Heart left ventricle (tissue), 16 donors: ENCODE data around the gene PTX4. TPM values are rescaled to one million over a fixed set of nuclear protein-coding genes. Genes with fewer than 3 reads are reported as not detected.

ENCODE experiments used
- ATAC-seq, 4 donors: fragments of 200-7000 bp; cut with Tn5 transposase; one replicate each; pipeline ENCODE4 v1.9.1; 2020 to 2022; ENCODE audit warnings: moderate library complexity in 4 of 4, mild to moderate bottlenecking in 3 of 4, moderate number of reproducible peaks in 1 of 4
- DNase-seq, 5 donors: peaks; one replicate each; pipeline ENCODE4 v3.0.0-alpha.2; 2020
- H3K27ac ChIP-seq, 12 donors: fragments of 200-600 bp; sonication (generic) in 4 of 12; one replicate each; pipeline versions ENCODE4 v1.5.0 to v1.8.0; 2016 to 2022; ENCODE audit warnings: mild to moderate bottlenecking in 2 of 12
- H3K27me3 ChIP-seq, 9 donors: fragments of 200-600 bp; sonication (generic) in 2 of 9; one replicate each; pipeline versions ENCODE4 v1.5.1 to v1.8.0; 2016 to 2022; ENCODE audit warnings: mild to moderate bottlenecking in 3 of 9
- H3K36me3 ChIP-seq, 9 donors: fragments of 200-600 bp; sonication (generic) in 2 of 9; one replicate each; pipeline versions ENCODE4 v1.5.0 to v1.8.0; 2018 to 2022; ENCODE audit warnings: mild to moderate bottlenecking in 2 of 9
- H3K4me1 ChIP-seq, 12 donors: fragments of 200-600 bp; sonication (generic) in 4 of 12; one replicate each; pipeline versions ENCODE4 v1.5.0 to v1.8.0; 2016 to 2022; ENCODE audit warnings: mild to moderate bottlenecking in 3 of 12
- H3K4me3 ChIP-seq, 12 donors: fragments of 200-600 bp; sonication (generic) in 4 of 12; one replicate each; pipeline versions ENCODE4 v1.5.0 to v1.8.0; 2017 to 2022; ENCODE audit warnings: mild to moderate bottlenecking in 9 of 12, moderate library complexity in 4 of 12
- H3K9me3 ChIP-seq, 12 donors: fragments of 200-600 bp; sonication (generic) in 4 of 12; one replicate each; pipeline versions ENCODE4 v1.5.0 to v1.8.0; 2016 to 2022; ENCODE audit warnings: mild to moderate bottlenecking in 1 of 12
- POLR2A ChIP-seq, 2 donors: fragments of 450-650 bp; IDR thresholded peaks; one replicate each; pipeline ENCODE4 v1.6.1; 2017; ENCODE audit warnings: antibody characterized with exemption in 2 of 2, mild to moderate bottlenecking in 2 of 2, moderate library complexity in 2 of 2
- WGBS, 4 donors: extraction: QIAGEN DNeasy Blood & Tissue Kit in 2 of 4; methylation state at CpG; one replicate each; pipeline versions ENCODE4 v1.1.5 to v1.1.7; 2013 to 2018; 5-methylcytosine and 5-hydroxymethylcytosine counted together
- intact Hi-C, 10 donors: fragments of 100-400 bp; cut with DNase I; formaldehyde crosslinking; loops; one replicate each; pipeline versions ENCODE4 v1.11.1 to v1.14.2; 2022
- polyA plus RNA-seq, 2 donors: library from polyadenylated mRNA; stranded (reverse); fragments of 200-250 nt; gene quantifications; one replicate each; pipeline ENCODE4 v1.2.3, GENCODE V29; 2013
- total RNA-seq, 9 donors: library from RNA; depleted of rRNA in 2 of 9; stranded (reverse); fragments of >200 nt in 2 of 9; fragmentation: NEBNext Ultra II Directional in 3 of 9; extraction: Animal tissue kit (Norgen Biotek cat#: 25700) in 3 of 9; gene quantifications; one replicate each; pipeline versions ENCODE4 v1.1.0 to v1.2.4, GENCODE V29; 2016 to 2023
- TF ChIP-seq, protein P1 (sequence below), 12 donors: fragments of 200-600 bp; sonication (generic) in 4 of 12; IDR thresholded peaks; one replicate each; pipeline versions ENCODE4 v1.5.0 to v1.8.0; 2018 to 2022; ENCODE audit warnings: antibody characterized with exemption in 12 of 12, mild to moderate bottlenecking in 5 of 12
- donor health status: ischemic (EF 13 %, LVEDD 7.1; RV severe dilation, severe dysfunction).
- donor health status: healthy with polysubstance abuse.
- donor health status: DM: no; HTN: yes; CAD: no.
- donor health status: DM: no; HTN: no; CAD: no.
- donor health status: ischemic (EF 25% LVEDD 6.9; RV normal size, moderate dysfunction).
- donor health status: ischemic (EF 25% LVEDD 5.7; RV mildly dilated, moderate dysfunction).
- donor health status: healthy.
- donor health status: DM: yes; HTN: yes; CAD: no.
- donor health status: ischemic (EF 35%, LVEDD 5.7; RV mildly dilated, moderate dysfunction).
- donor health status: nonischemic (EF 11% LVEDD 7.7; RV severe dilation, severe dysfunction).
- donor health status: DM: yes; HTN: yes; CAD: no.
- donor health status: PGD.
- donor health status: ischemic (EF 29% LVEDD 5.4; RV normal size, mild dysfunction).
- donor health status: nonischemic (EF 23%, LVEDD 6.1; RV moderate dilation, normal function).

PTX4 gene
- total and polyA plus RNA-seq, 11 donors = 0.04 to 0.23 (median 0.20) TPM; not detected in 8

- H3K36me3 ChIP-seq = peaks cover 0 to 59% (median 53%) of the 10 kb centered on the region in 9 donors
- H3K9me3 ChIP-seq = no peaks in the 10 kb centered on the region
- peak overlapping the region in 5 of 12 donors; percentile 8 to 93 (median 89) for H3K27ac ChIP-seq
- H3K27me3 ChIP-seq = no peaks in the 10 kb centered on the region
- TF ChIP-seq, protein P1, sequence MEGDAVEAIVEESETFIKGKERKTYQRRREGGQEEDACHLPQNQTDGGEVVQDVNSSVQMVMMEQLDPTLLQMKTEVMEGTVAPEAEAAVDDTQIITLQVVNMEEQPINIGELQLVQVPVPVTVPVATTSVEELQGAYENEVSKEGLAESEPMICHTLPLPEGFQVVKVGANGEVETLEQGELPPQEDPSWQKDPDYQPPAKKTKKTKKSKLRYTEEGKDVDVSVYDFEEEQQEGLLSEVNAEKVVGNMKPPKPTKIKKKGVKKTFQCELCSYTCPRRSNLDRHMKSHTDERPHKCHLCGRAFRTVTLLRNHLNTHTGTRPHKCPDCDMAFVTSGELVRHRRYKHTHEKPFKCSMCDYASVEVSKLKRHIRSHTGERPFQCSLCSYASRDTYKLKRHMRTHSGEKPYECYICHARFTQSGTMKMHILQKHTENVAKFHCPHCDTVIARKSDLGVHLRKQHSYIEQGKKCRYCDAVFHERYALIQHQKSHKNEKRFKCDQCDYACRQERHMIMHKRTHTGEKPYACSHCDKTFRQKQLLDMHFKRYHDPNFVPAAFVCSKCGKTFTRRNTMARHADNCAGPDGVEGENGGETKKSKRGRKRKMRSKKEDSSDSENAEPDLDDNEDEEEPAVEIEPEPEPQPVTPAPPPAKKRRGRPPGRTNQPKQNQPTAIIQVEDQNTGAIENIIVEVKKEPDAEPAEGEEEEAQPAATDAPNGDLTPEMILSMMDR (IDR thresholded peaks at IDR 0.05) = no peak
- TF ChIP-seq POLR2A (IDR thresholded peaks at IDR 0.05) = no peak
- ATAC-seq = no peak
- intact Hi-C loops = loop anchor here in 9 of 10 donors (2.0 to 10.0 kb wide), 6 partner anchors 49 to 211 kb away; partner anchors contain the start of genes CRAMP1 (in 4 of the 9), IFT140 (in 4 of the 9), JPT2 (in 1 of the 9) and MAPK8IP3 (in 1 of the 9)
- WGBS, 4 donors = 87 to 93% (median 90%) methylated on average over 24 to 39 of the region's 39 CpGs
- H3K4me1 ChIP-seq = peaks cover 0 to 31% (median 24%) of the 10 kb centered on the region in 12 donors
- DNase-seq = peak in 1 of 5 donors; percentile 61
- peak overlapping the region in 2 of 12 donors; percentile 5 to 87 for H3K4me3 ChIP-seq
These were observed 6.6 kb upstream of the PTX4 start for GRCh38 chr16:1495211-1495888.

DNA sequence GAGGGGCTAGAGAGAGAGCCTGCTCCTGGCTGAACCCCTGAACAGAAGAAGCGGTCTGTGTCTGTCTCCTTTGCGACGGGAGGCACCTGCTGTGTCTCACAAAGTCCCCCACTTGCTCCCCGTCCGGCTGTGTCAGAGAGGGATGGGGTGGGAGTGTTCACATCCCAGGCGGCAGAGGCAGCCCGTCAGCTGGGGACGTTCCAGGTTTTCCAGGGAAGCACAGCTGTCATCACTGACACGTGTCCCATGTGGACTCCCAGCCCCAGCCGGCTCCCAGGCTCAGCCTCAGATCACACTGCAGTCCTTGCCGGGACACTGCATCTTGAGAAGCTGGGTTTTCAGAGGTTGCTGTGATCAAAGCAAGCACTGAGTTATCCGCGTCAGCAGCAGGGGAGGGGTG lies 6.0 kb upstream of the PTX4 start:
- Histone ChIP-seq H3K27ac (peak overlapping the region in 8 of 12 donors; percentile 8 to 94 (median 90)), H3K27me3 (no peaks in the 10 kb centered on the region), H3K36me3 (peaks cover 0 to 53% (median 46%) of the 10 kb centered on the region in 9 donors), H3K9me3 (no peaks in the 10 kb centered on the region), H3K4me1 (peaks cover 0 to 31% (median 24%) of the 10 kb centered on the region in 12 donors), H3K4me3 (peak overlapping the region in 10 of 12 donors; percentile 59 to 92 (median 80))
- ATAC-seq = peak; percentile 52 to 73 (median 61)
- no peak for TF ChIP-seq POLR2A (IDR thresholded peaks at IDR 0.05)
- TF ChIP-seq, protein P1 (IDR thresholded peaks at IDR 0.05) = no peak
- intact Hi-C loops = loop anchor here in 9 of 10 donors (2.0 to 10.0 kb wide), 12 partner anchors 33 to 212 kb away; partner anchors contain the start of genes CRAMP1 (in 6 of the 9), IFT140 (in 6 of the 9), TMEM204 (in 2 of the 9) and JPT2 (in 1 of the 9)
- WGBS, 4 donors = 33 to 47% (median 37%) methylated on average over 8 to 13 of the region's 13 CpGs
- peak; percentile 57 to 83 (median 77) for DNase-seq

DNA sequence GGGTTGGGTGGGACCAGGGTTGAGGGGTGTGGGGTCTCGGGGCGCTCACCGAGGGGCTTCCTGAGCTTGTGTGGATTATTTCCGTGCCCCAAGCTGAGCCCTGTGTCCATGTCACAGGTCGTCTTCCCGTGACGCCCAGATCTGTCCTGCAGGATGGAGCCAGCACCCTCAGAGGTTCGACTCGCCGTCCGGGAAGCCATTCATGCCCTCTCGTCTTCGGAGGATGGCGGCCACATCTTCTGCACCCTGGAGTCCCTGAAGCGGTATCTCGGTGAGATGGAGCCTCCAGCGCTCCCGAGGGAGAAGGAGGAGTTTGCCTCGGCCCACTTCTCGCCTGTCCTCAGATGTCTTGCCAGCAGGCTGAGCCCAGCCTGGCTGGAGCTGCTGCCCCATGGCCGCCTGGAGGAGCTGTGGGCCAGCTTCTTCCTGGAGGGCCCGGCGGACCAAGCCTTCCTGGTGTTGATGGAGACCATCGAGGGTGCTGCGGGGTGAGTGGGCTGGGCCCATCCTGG lies 5.4 kb upstream of the PTX4 start:
- TF ChIP-seq POLR2A (IDR thresholded peaks at IDR 0.05) = no peak
- TF ChIP-seq, protein P1 (IDR thresholded peaks at IDR 0.05) = peak; percentile 39 to 85 (median 64)
- Histone ChIP-seq H3K4me1 (peaks cover 0 to 31% (median 24%) of the 10 kb centered on the region in 12 donors), H3K36me3 (peaks cover 0 to 48% (median 41%) of the 10 kb centered on the region in 9 donors), H3K9me3 (no peaks in the 10 kb centered on the region), H3K27ac (peak overlapping the region in 10 of 12 donors; percentile 8 to 94 (median 88)), H3K27me3 (no peaks in the 10 kb centered on the region), H3K4me3 (peak overlapping the region; percentile 59 to 92 (median 76))
- WGBS, 4 donors = 5 to 25% (median 17%) methylated on average over 15 to 25 of the region's 25 CpGs
- DNase-seq (peak; percentile 67 to 84 (median 80)), ATAC-seq (peak; percentile 70 to 86 (median 74))
- intact Hi-C loops = loop anchor here in 9 of 10 donors (2.0 to 10.0 kb wide), 12 partner anchors 33 to 213 kb away; partner anchors contain the start of genes CRAMP1 (in 6 of the 9), IFT140 (in 6 of the 9), TMEM204 (in 2 of the 9) and JPT2 (in 1 of the 9)
